Gastroesophageal sphincter (tissue), 3 donors: ENCODE results near the gene VAV1.
"Not testable (repeated sequence)": the region's sequence is repeated elsewhere in the genome, so short reads cannot be mapped to it uniquely, and the experiment has no call there.

Experiments used
- EP300 ChIP-seq: sonication (generic); formaldehyde crosslinking; IDR thresholded peaks from one replicate; pipeline ENCODE4 v1.6.1; 2017; ENCODE audit warnings: antibody characterized with exemption, mild to moderate bottlenecking
- POLR2A ChIP-seq, 2 donors: fragments of 450-650 bp; IDR thresholded peaks; one replicate each; pipeline ENCODE4 v1.6.1; 2017; ENCODE audit warnings: antibody characterized with exemption in 2 of 2, mild to moderate bottlenecking in 2 of 2, moderate library complexity in 1 of 2
- POLR2AphosphoS5 ChIP-seq: sonication (generic); formaldehyde crosslinking; IDR thresholded peaks from one replicate; pipeline ENCODE4 v1.6.1; 2017; ENCODE audit warnings: antibody characterized with exemption
- TF ChIP-seq, protein P1 (sequence below), 4 experiments: fragments of 200-600 bp in 2 of 4; fragments of 450-650 bp in 2 of 4; sonication (generic) in 1 of 4; IDR thresholded peaks; one replicate each; pipeline ENCODE4 v1.5.1; 2017 to 2019; ENCODE audit warnings: antibody characterized with exemption in 4 of 4, mild to moderate bottlenecking in 2 of 4, moderate library complexity in 2 of 4

DNA sequence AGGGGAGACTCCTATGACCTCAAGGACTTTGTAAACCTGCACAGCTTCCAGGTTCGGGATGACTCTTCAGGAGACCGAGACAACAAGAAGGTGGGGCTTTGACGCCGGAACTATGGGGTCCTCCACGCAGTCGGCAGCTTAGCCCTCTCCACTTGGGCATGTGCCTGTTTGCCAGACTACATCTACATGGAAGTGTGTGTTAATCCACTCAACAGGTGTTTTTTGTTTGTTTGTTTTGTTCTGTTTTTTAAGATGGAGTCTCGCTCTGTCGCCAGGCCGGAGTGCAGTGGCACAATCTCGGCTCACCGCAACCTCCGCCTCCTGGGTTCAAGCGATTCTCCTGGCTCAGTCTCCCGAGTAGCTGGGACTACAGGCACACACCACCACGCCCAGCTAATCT lies 57.3 kb downstream of the VAV1 start:
- TF ChIP-seq, protein P1, sequence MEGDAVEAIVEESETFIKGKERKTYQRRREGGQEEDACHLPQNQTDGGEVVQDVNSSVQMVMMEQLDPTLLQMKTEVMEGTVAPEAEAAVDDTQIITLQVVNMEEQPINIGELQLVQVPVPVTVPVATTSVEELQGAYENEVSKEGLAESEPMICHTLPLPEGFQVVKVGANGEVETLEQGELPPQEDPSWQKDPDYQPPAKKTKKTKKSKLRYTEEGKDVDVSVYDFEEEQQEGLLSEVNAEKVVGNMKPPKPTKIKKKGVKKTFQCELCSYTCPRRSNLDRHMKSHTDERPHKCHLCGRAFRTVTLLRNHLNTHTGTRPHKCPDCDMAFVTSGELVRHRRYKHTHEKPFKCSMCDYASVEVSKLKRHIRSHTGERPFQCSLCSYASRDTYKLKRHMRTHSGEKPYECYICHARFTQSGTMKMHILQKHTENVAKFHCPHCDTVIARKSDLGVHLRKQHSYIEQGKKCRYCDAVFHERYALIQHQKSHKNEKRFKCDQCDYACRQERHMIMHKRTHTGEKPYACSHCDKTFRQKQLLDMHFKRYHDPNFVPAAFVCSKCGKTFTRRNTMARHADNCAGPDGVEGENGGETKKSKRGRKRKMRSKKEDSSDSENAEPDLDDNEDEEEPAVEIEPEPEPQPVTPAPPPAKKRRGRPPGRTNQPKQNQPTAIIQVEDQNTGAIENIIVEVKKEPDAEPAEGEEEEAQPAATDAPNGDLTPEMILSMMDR (IDR thresholded peaks at IDR 0.05): not testable (repeated sequence)
- not testable (repeated sequence) for TF ChIP-seq POLR2A (IDR thresholded peaks at IDR 0.05); POLR2AphosphoS5; EP300
